Aorta (tissue), 5 donors: ENCODE measurements around the gene ITPR3. TPM values are rescaled to one million over a fixed set of nuclear protein-coding genes. Genes with fewer than 3 reads are reported as not detected.

Experiments used
- ATAC-seq: fragments of 200-7000 bp; cut with Tn5 transposase; one replicate; pipeline ENCODE4 v1.9.1; 2022; ENCODE audit warnings: moderate library complexity; ENCODE audit not compliant: low FRiP score
- DNase-seq, 2 donors: peaks; one replicate each; pipeline ENCODE4 v3.0.0-alpha.2; 2020
- H3K27ac ChIP-seq, 2 donors: one replicate each; pipeline ENCODE4 v1.5.1; 2013; ENCODE audit warnings: low read length in 2 of 2, mild to moderate bottlenecking in 2 of 2, moderate library complexity in 2 of 2, control low read depth in 1 of 2, inconsistent platforms in 1 of 2, low read depth in 1 of 2
- H3K27me3 ChIP-seq, 2 donors: one replicate each; pipeline ENCODE4 v1.6.1; 2013; ENCODE audit warnings: control low read depth in 1 of 2, low read length in 1 of 2, mild to moderate bottlenecking in 1 of 2, moderate library complexity in 1 of 2; ENCODE audit not compliant: insufficient read depth in 2 of 2, control insufficient read depth in 1 of 2
- H3K36me3 ChIP-seq, 2 donors: one replicate each; pipeline ENCODE4 v1.6.1; 2013; ENCODE audit warnings: control low read depth in 1 of 2, low read length in 1 of 2, mild to moderate bottlenecking in 1 of 2; ENCODE audit not compliant: insufficient read depth in 2 of 2, control insufficient read depth in 1 of 2
- H3K4me1 ChIP-seq, 2 donors: one replicate each; pipeline ENCODE4 v1.6.1; 2013; ENCODE audit warnings: low read length in 2 of 2, control low read depth in 1 of 2, mild to moderate bottlenecking in 1 of 2, moderate library complexity in 1 of 2; ENCODE audit not compliant: insufficient read depth in 2 of 2, control insufficient read depth in 1 of 2
- H3K4me3 ChIP-seq, 2 donors: one replicate each; pipeline ENCODE4 v1.5.1; 2013; ENCODE audit warnings: low read length in 2 of 2, control low read depth in 1 of 2, mild to moderate bottlenecking in 1 of 2
- H3K9me3 ChIP-seq: one replicate; pipeline ENCODE4 v1.6.1; 2013; ENCODE audit warnings: mild to moderate bottlenecking, low read length; ENCODE audit not compliant: control insufficient read depth
- WGBS, 2 donors: extraction: QIAGEN DNeasy Blood & Tissue Kit; methylation state at CpG; one replicate each; pipeline ENCODE4 v1.1.7; 2013; 5-methylcytosine and 5-hydroxymethylcytosine counted together
- intact Hi-C, 2 donors: fragments of 100-400 bp; cut with DNase I; formaldehyde crosslinking; loops; one replicate each; pipeline versions ENCODE4 v1.14.2 to v1.15.0; 2022
- polyA plus RNA-seq, 2 donors: library from polyadenylated mRNA; stranded (reverse); fragments of 200-250 nt; gene quantifications; one replicate each; pipeline ENCODE4 v1.2.3, GENCODE V29; 2013
- total RNA-seq, 2 donors: library from RNA; stranded (reverse); fragmentation: NEBNext Ultra II Directional; extraction: Animal tissue kit (Norgen Biotek cat#: 25700); gene quantifications; one replicate each; pipeline ENCODE4 v1.2.1, GENCODE V29; 2021
- donor health status: healthy with polysubstance abuse.
- donor health status: Bipolar disorder and iron deficiency.
- donor health status: DM: no; HTN: no; CAD: no.
- donor health status: DM: no; HTN: no; CAD: no.
- donor health status: DM: yes; HTN: yes; CAD: no.

Gene ITPR3
- total and polyA plus RNA-seq, 4 donors, result 4.6 to 28.8 (median 9.5) TPM

- H3K4me1 ChIP-seq, result no peaks in the 10 kb centered on the region
- no peak for DNase-seq
- H3K9me3 ChIP-seq, result no peaks in the 10 kb centered on the region
- H3K4me3 ChIP-seq, result no peak overlapping the region
- no peaks in the 10 kb centered on the region for H3K27me3 ChIP-seq
- intact Hi-C loops, result no loop called here
- H3K36me3 ChIP-seq, result no peaks in the 10 kb centered on the region
- no peak overlapping the region for H3K27ac ChIP-seq
- whole genome bisulfite sequencing, 2 donors, result 89 to 97% methylated on average over 8 of the region's 8 CpGs
- no peak for ATAC-seq
Measured at GRCh38 chr6:33733709-33734007, 112.5 kb downstream of the ITPR3 start.

- ATAC-seq, result no peak
- WGBS, 2 donors, result 85 to 90% methylated on average over 18 of the region's 18 CpGs
- intact Hi-C loops, result no loop called here
- no peaks in the 10 kb centered on the region for H3K27me3 ChIP-seq
- no peak overlapping the region for H3K27ac ChIP-seq
- DNase-seq, result peak in 1 of 2 donors; percentile 32
- no peak overlapping the region for H3K4me3 ChIP-seq
- H3K9me3 ChIP-seq, result no peaks in the 10 kb centered on the region
- no peaks in the 10 kb centered on the region for H3K36me3 ChIP-seq
- H3K4me1 ChIP-seq, result no peaks in the 10 kb centered on the region
Measured at GRCh38 chr6:33735216-33735615, 114.1 kb downstream of the ITPR3 start.

DNA sequence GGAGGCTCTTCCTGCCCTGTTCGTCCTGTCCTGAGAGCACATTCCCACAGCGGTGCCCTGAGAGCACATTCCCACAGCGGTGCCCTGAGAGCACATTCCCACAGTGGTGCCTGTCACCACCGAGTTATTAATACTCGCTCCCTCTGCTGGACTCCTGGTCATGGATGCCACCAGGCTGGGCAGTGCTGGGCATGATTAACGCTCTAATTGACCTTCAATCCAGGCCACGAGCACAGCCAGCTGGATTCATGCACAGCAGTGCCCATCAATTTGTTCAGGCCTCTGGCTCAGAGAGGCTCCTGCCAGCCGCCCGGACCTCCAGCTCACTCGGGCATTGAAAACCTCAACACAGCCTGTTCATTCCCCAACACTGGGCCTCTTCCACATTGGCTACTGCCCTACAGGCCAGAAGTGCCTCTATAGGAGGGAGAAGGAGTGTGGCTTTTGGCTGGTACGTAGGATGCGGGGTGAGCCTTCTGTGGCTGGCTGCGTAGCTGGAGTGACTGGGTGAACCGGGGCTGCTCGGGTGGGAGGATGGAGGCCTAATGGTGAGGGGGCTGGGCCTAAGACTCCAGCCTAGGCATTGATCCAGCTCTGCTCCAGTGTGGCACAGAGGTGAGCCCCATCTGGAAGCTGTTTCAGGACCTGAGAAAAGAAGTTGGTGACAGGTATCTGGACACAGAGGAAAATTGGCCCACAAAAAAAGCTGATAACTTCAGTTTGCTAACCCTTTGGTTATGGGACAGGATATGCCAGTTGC, 116.3 kb downstream of the ITPR3 start:
- Histone ChIP-seq H3K27me3 (no peaks in the 10 kb centered on the region), H3K9me3 (no peaks in the 10 kb centered on the region), H3K4me1 (no peaks in the 10 kb centered on the region), H3K27ac (no peak overlapping the region), H3K4me3 (no peak overlapping the region), H3K36me3 (no peaks in the 10 kb centered on the region)
- no peak for ATAC-seq
- intact Hi-C loops, result no loop called here
- no peak for DNase-seq
- 63 to 66% methylated on average over 15 of the region's 15 CpGs for WGBS, 2 donors

DNA sequence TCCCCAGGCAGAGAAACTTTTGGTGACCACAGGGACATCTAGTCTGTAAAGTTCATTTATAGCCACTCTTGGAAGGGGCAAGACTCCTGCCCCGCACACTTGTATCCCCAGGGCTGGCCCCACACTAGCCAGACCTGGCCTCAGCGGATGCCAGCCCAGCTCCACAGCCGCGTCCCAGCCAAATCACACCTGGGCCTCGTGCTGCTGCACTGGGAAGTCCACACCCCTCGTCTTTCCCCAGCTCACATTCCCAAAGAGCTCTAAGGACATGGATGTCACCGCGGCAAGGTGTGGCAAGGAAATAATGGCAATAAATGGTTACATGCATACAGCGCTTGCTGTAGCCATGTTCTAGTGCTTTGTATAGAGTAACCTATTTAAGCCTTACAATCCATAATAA, 117.0 kb downstream of the ITPR3 start:
- Histone ChIP-seq H3K27ac (no peak overlapping the region), H3K4me1 (no peaks in the 10 kb centered on the region), H3K36me3 (no peaks in the 10 kb centered on the region), H3K27me3 (no peaks in the 10 kb centered on the region), H3K9me3 (no peaks in the 10 kb centered on the region), H3K4me3 (no peak overlapping the region)
- ATAC-seq (no peak), DNase-seq (no peak)
- WGBS, 2 donors, result 87 to 95% methylated on average over 9 of the region's 9 CpGs
- intact Hi-C loops, result no loop called here

DNA sequence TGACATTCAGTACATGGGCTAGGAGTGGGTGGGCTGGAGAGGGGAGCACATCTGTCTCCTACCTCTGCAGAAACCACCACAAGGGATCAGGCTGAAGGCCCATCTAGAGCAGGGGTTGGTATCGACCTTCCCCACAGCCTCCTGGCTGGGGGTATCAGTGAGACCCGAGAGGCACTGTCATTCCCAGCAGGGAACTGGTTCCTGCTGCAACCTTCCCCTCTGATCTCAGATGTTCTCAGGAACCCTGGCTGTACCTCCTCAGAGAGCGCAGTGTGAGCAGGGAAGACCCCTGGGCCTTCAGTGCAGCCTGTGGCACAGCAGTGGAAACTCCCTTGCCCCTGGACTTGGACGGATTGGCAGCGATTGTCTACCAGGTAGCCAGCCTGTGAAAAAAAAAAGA, 117.8 kb downstream of the ITPR3 start:
- Histone ChIP-seq H3K9me3 (no peaks in the 10 kb centered on the region), H3K36me3 (no peaks in the 10 kb centered on the region), H3K27ac (no peak overlapping the region), H3K4me1 (no peaks in the 10 kb centered on the region), H3K27me3 (no peaks in the 10 kb centered on the region), H3K4me3 (no peak overlapping the region)
- intact Hi-C loops, result no loop called here
- 94 to 97% methylated on average over 5 of the region's 5 CpGs for WGBS, 2 donors
- ATAC-seq (no peak), DNase-seq (no peak)

- no peaks in the 10 kb centered on the region for H3K4me1 ChIP-seq
- H3K27me3 ChIP-seq, result no peaks in the 10 kb centered on the region
- 86 to 93% methylated on average over 5 of the region's 5 CpGs for WGBS, 2 donors
- no peak overlapping the region for H3K27ac ChIP-seq
- no peak for ATAC-seq
- H3K4me3 ChIP-seq, result no peak overlapping the region
- intact Hi-C loops, result no loop called here
- DNase-seq, result no peak
- H3K36me3 ChIP-seq, result no peaks in the 10 kb centered on the region
- no peaks in the 10 kb centered on the region for H3K9me3 ChIP-seq
Measured at GRCh38 chr6:33739571-33739970, 118.4 kb downstream of the ITPR3 start.

GRCh38 chr6:33740204-33740608, 119.1 kb downstream of the ITPR3 start:
- Histone ChIP-seq H3K9me3 (no peaks in the 10 kb centered on the region), H3K27me3 (no peaks in the 10 kb centered on the region), H3K4me1 (no peaks in the 10 kb centered on the region), H3K36me3 (no peaks in the 10 kb centered on the region), H3K4me3 (no peak overlapping the region), H3K27ac (no peak overlapping the region)
- DNase-seq (no peak), ATAC-seq (no peak)
- WGBS, 2 donors, result 77 to 91% methylated on average over 6 of the region's 6 CpGs
- intact Hi-C loops, result loop anchor here in 1 of 2 donors (5.0 kb wide), 1 partner anchor 412 kb away; no protein-coding TSS in a partner anchor

DNA sequence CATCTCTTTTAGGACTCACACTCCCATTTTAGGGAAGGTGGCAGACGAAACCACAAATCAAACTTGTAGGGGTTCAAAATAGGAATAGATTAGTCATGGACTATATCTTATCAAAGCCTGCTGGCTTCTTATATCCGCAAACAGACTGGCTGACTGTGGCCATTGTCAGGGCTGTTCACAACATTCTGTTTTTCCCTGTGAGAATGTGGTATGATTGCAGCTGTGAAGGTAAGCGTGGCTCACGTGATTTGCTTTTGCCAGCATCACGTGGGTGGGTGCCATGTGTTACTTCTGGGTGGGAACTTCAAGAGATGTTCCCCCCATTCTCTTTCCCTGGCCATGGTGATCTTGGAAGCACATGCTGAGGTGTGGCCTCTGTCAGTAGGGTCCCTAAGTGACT, 119.7 kb downstream of the ITPR3 start:
- Histone ChIP-seq H3K4me3 (no peak overlapping the region), H3K27me3 (no peaks in the 10 kb centered on the region), H3K27ac (no peak overlapping the region), H3K9me3 (no peaks in the 10 kb centered on the region), H3K4me1 (no peaks in the 10 kb centered on the region), H3K36me3 (no peaks in the 10 kb centered on the region)
- intact Hi-C loops, result loop anchor here in 1 of 2 donors (5.0 kb wide), 1 partner anchor 412 kb away; no protein-coding TSS in a partner anchor
- 75 to 82% methylated on average over 5 of the region's 5 CpGs for WGBS, 2 donors
- ATAC-seq (no peak), DNase-seq (no peak)

GRCh38 chr6:33742092-33742491, 121.0 kb downstream of the ITPR3 start:
- H3K4me3 ChIP-seq, result no peak overlapping the region
- H3K27ac ChIP-seq, result no peak overlapping the region
- H3K9me3 ChIP-seq, result no peaks in the 10 kb centered on the region
- H3K36me3 ChIP-seq, result no peaks in the 10 kb centered on the region
- H3K4me1 ChIP-seq, result no peaks in the 10 kb centered on the region
- intact Hi-C loops, result loop anchor here in 1 of 2 donors (5.0 kb wide), 1 partner anchor 410 kb away; no protein-coding TSS in a partner anchor
- WGBS, 2 donors, result 58 to 66% methylated on average over 9 of the region's 9 CpGs
- ATAC-seq (no peak), DNase-seq (no peak)
- H3K27me3 ChIP-seq, result no peaks in the 10 kb centered on the region
